SU-DHL-6 (cell line): ENCODE data around the gene BRIP1.

Experiments used
- CTCF ChIP-seq: fragments of 200-600 bp; sonication (generic); IDR thresholded peaks from one replicate; pipeline ENCODE4 v1.5.1; 2017; ENCODE audit warnings: antibody characterized with exemption, mild to moderate bottlenecking, low read length, moderate library complexity; ENCODE audit not compliant: insufficient read depth, poor library complexity, severe bottlenecking
- EZH2phosphoT487 ChIP-seq: fragments of 200-600 bp; sonication (generic), shearing (Covaris generic); conservative IDR thresholded peaks from 2 replicates; pipeline ENCODE4 v1.6.1; 2018; ENCODE audit warnings: mild to moderate bottlenecking, antibody characterized with exemption, low read length, moderate library complexity, mixed read lengths

- TF ChIP-seq CTCF (no peak), EZH2phosphoT487 (no peak)
Measured at GRCh38 chr17:61904094-61904710, 40.9 kb upstream of the BRIP1 start.
